Mesenchymal stem cell (in vitro differentiated cells and primary cell): Measurements from ENCODE around the gene LARGE2.

Experiments
- DNase-seq: peaks from one replicate; pipeline ENCODE4 v3.0.0-alpha.2; 2013
- H2AFZ ChIP-seq: one replicate; pipeline ENCODE4 v1.6.1; 2013; ENCODE audit warnings: low read depth, mild to moderate bottlenecking, control low read depth, inconsistent platforms, low read length, moderate library complexity
- H2AK5ac ChIP-seq: 2 replicates; pipeline ENCODE4 v1.6.1; 2013; ENCODE audit warnings: low read length, moderate library complexity, mild to moderate bottlenecking, inconsistent platforms; ENCODE audit not compliant: severe bottlenecking
- H2BK120ac ChIP-seq: one replicate; pipeline ENCODE4 v1.6.1; 2013; ENCODE audit warnings: low read depth, mild to moderate bottlenecking, inconsistent platforms, low read length, moderate library complexity
- H2BK12ac ChIP-seq, 2 experiments: one replicate each; pipeline ENCODE4 v1.6.1; 2013; ENCODE audit warnings: inconsistent platforms in 2 of 2, low read length in 2 of 2, mild to moderate bottlenecking in 2 of 2, moderate library complexity in 2 of 2, control low read depth in 1 of 2
- H2BK15ac ChIP-seq: one replicate; pipeline ENCODE4 v1.6.1; 2013; ENCODE audit warnings: mild to moderate bottlenecking, low read depth, inconsistent platforms; ENCODE audit not compliant: poor library complexity, severe bottlenecking
- H2BK5ac ChIP-seq: 2 replicates; pipeline ENCODE4 v1.6.1; 2013; ENCODE audit warnings: low read depth, mild to moderate bottlenecking, low read length, control low read depth, inconsistent platforms; ENCODE audit not compliant: poor library complexity, severe bottlenecking
- H3K14ac ChIP-seq, 2 experiments: one replicate each; pipeline ENCODE4 v1.6.1; 2013; ENCODE audit warnings: inconsistent platforms in 2 of 2, low read length in 2 of 2, control low read depth in 1 of 2, mild to moderate bottlenecking in 1 of 2, moderate library complexity in 1 of 2
- H3K18ac ChIP-seq, 2 experiments: one replicate each; pipeline ENCODE4 v1.6.1; 2013; ENCODE audit warnings: inconsistent platforms in 2 of 2, low read length in 2 of 2, control low read depth in 1 of 2, low read depth in 1 of 2, mild to moderate bottlenecking in 1 of 2
- H3K23ac ChIP-seq, 2 experiments: one replicate each; pipeline ENCODE4 v1.6.1; 2013; ENCODE audit warnings: inconsistent platforms in 2 of 2, low read length in 2 of 2, mild to moderate bottlenecking in 2 of 2, moderate library complexity in 2 of 2, control low read depth in 1 of 2
- H3K27ac ChIP-seq: 2 replicates; pipeline ENCODE4 v1.5.1; 2013; ENCODE audit warnings: mild to moderate bottlenecking, moderate library complexity, low read length, control low read depth, inconsistent platforms; ENCODE audit not compliant: poor library complexity, severe bottlenecking
- H3K27me3 ChIP-seq, 2 experiments: 2 replicates each; pipeline versions ENCODE4 v1.6.1 to v1.7.0; 2013; ENCODE audit warnings: low read length in 2 of 2, mild to moderate bottlenecking in 2 of 2, moderate library complexity in 2 of 2, control low read depth in 1 of 2, inconsistent platforms in 1 of 2; ENCODE audit not compliant: control insufficient read depth in 1 of 2, insufficient read depth in 1 of 2
- H3K36me3 ChIP-seq, 2 experiments: 2 replicates each; pipeline versions ENCODE4 v1.6.1 to v1.7.0; 2013; ENCODE audit warnings: low read length in 2 of 2, control low read depth in 1 of 2, inconsistent platforms in 1 of 2, low read depth in 1 of 2, mild to moderate bottlenecking in 1 of 2; ENCODE audit not compliant: insufficient read depth in 2 of 2, control insufficient read depth in 1 of 2
- H3K4ac ChIP-seq, 2 experiments: one replicate each; pipeline ENCODE4 v1.6.1; 2013; ENCODE audit warnings: inconsistent platforms in 2 of 2, low read length in 2 of 2, mild to moderate bottlenecking in 2 of 2, moderate library complexity in 2 of 2, control low read depth in 1 of 2, low read depth in 1 of 2
- H3K4me1 ChIP-seq: 2 replicates; pipeline ENCODE4 v1.6.1; 2013; ENCODE audit warnings: low read depth, low read length, control low read depth; ENCODE audit not compliant: control insufficient read depth, insufficient read depth
- H3K4me2 ChIP-seq: 2 replicates; pipeline ENCODE4 v1.6.1; 2013; ENCODE audit warnings: low read length, mild to moderate bottlenecking, inconsistent platforms; ENCODE audit not compliant: poor library complexity, severe bottlenecking
- H3K4me3 ChIP-seq, 2 experiments: 2 replicates each; pipeline versions ENCODE4 v1.5.1 to v1.7.0; 2013; ENCODE audit warnings: low read length in 2 of 2, mild to moderate bottlenecking in 2 of 2, control low read depth in 1 of 2, low read depth in 1 of 2; ENCODE audit not compliant: insufficient read depth in 1 of 2
- H3K79me1 ChIP-seq: replicated peaks from 2 replicates; pipeline ENCODE4 v1.6.1; 2013; ENCODE audit warnings: mild to moderate bottlenecking, control low read depth, low read length, inconsistent platforms; ENCODE audit not compliant: poor library complexity, severe bottlenecking
- H3K9ac ChIP-seq: 2 replicates; pipeline ENCODE4 v1.7.0; 2013; ENCODE audit warnings: mild to moderate bottlenecking, low read length, moderate library complexity
- H3K9me3 ChIP-seq: 2 replicates; pipeline ENCODE4 v1.7.0; 2013; ENCODE audit warnings: mild to moderate bottlenecking, low read length; ENCODE audit not compliant: control insufficient read depth
- H4K8ac ChIP-seq: one replicate; pipeline ENCODE4 v1.6.1; 2013; ENCODE audit warnings: inconsistent platforms, mild to moderate bottlenecking, low read length, moderate library complexity
- H4K91ac ChIP-seq: one replicate; pipeline ENCODE4 v1.6.1; 2013; ENCODE audit warnings: mild to moderate bottlenecking, low read length, inconsistent platforms
- WGBS: methylation state at CpG from one replicate; pipeline ENCODE4 v1.1.7; 2013; ENCODE audit warnings: mixed read lengths; 5-methylcytosine and 5-hydroxymethylcytosine counted together

The LARGE2 gene

GRCh38 chr11:45921561-45922424, 663 bp upstream of the LARGE2 start:
- H3K4me1 ChIP-seq: peaks cover 28% of the 10 kb centered on the region

GRCh38 chr11:45924036-45924915, 1.8 kb downstream of the LARGE2 start:
- 87% methylated on average over 22 of the region's 22 CpGs for WGBS

More at GRCh38 chr11:45921561-45922424, 663 bp upstream of the LARGE2 start:
- no peak overlapping the region for H2BK12ac ChIP-seq
- no peak overlapping the region for H2AFZ ChIP-seq
- no peak overlapping the region for H2AK5ac ChIP-seq
- H3K23ac ChIP-seq: peak overlapping the region in 1 of 2 experiments; percentile 19
- no peak overlapping the region for H4K91ac ChIP-seq
- H4K8ac ChIP-seq: no peak overlapping the region
- H3K79me1 ChIP-seq: no peaks in the 10 kb centered on the region
- H3K9ac ChIP-seq: no peak overlapping the region
- H3K4ac ChIP-seq: no peak overlapping the region
- no peak overlapping the region for H3K18ac ChIP-seq
- H2BK5ac ChIP-seq: no peak overlapping the region
- peak overlapping the region; percentile 60 for H3K4me2 ChIP-seq
- H3K27me3 ChIP-seq: peaks cover 40 to 43% of the 10 kb centered on the region in 2 experiments
- H3K4me3 ChIP-seq: peak overlapping the region in 1 of 2 experiments; percentile 21
- peaks cover 0 to 9% of the 10 kb centered on the region in 2 experiments for H3K36me3 ChIP-seq
- WGBS: 4% methylated on average over 45 of the region's 54 CpGs
- DNase-seq: no peak
- H3K14ac ChIP-seq: no peak overlapping the region
- no peak overlapping the region for H3K27ac ChIP-seq
- H3K9me3 ChIP-seq: no peaks in the 10 kb centered on the region
- H2BK120ac ChIP-seq: no peak overlapping the region
- H2BK15ac ChIP-seq: no peak overlapping the region

GRCh38 chr11:45924927-45925326, 2.5 kb downstream of the LARGE2 start:
- H3K14ac ChIP-seq: no peak overlapping the region
- peaks cover 0 to 32% of the 10 kb centered on the region in 2 experiments for H3K36me3 ChIP-seq
- H3K4me2 ChIP-seq: no peak overlapping the region
- no peak overlapping the region for H3K23ac ChIP-seq
- H3K79me1 ChIP-seq: no peaks in the 10 kb centered on the region
- H3K9me3 ChIP-seq: no peaks in the 10 kb centered on the region
- no peak overlapping the region for H3K27ac ChIP-seq
- no peak overlapping the region for H3K9ac ChIP-seq
- no peak overlapping the region for H3K4ac ChIP-seq
- H2BK12ac ChIP-seq: no peak overlapping the region
- no peak overlapping the region for H2BK15ac ChIP-seq
- H3K4me1 ChIP-seq: peaks cover 21% of the 10 kb centered on the region
- peaks cover 40 to 50% of the 10 kb centered on the region in 2 experiments for H3K27me3 ChIP-seq
- WGBS: 88% methylated on average over 6 of the region's 6 CpGs
- no peak overlapping the region for H2BK5ac ChIP-seq
- H3K18ac ChIP-seq: no peak overlapping the region
- H2AFZ ChIP-seq: no peak overlapping the region
- no peak overlapping the region for H2BK120ac ChIP-seq
- H3K4me3 ChIP-seq: no peak overlapping the region
- no peak for DNase-seq
- no peak overlapping the region for H4K8ac ChIP-seq
- H2AK5ac ChIP-seq: no peak overlapping the region
- H4K91ac ChIP-seq: no peak overlapping the region

More at GRCh38 chr11:45924036-45924915, 1.8 kb downstream of the LARGE2 start:
- Histone ChIP-seq H3K36me3 (peaks cover 0 to 26% of the 10 kb centered on the region in 2 experiments), H3K4ac (no peak overlapping the region), H4K8ac (no peak overlapping the region), H2BK5ac (no peak overlapping the region), H2BK120ac (no peak overlapping the region), H2AFZ (no peak overlapping the region), H3K9me3 (no peaks in the 10 kb centered on the region), H3K4me2 (no peak overlapping the region), H3K27ac (no peak overlapping the region), H2AK5ac (no peak overlapping the region), H3K4me1 (peaks cover 21% of the 10 kb centered on the region), H3K79me1 (no peaks in the 10 kb centered on the region), H3K14ac (no peak overlapping the region), H3K27me3 (peaks cover 40 to 50% of the 10 kb centered on the region in 2 experiments), H2BK12ac (no peak overlapping the region), H4K91ac (no peak overlapping the region), H3K4me3 (no peak overlapping the region), H3K9ac (no peak overlapping the region), H2BK15ac (peak overlapping the region; percentile 55), H3K23ac (no peak overlapping the region), H3K18ac (no peak overlapping the region)
- DNase-seq: no peak

- Histone ChIP-seq H4K8ac (no peak overlapping the region), H3K27ac (no peak overlapping the region), H3K4ac (no peak overlapping the region), H3K18ac (no peak overlapping the region), H3K27me3 (peaks cover 36 to 50% of the 10 kb centered on the region in 2 experiments), H3K4me2 (no peak overlapping the region), H2BK12ac (no peak overlapping the region), H3K9me3 (no peaks in the 10 kb centered on the region), H3K79me1 (peaks cover 2% of the 10 kb centered on the region), H2BK15ac (no peak overlapping the region), H3K4me3 (no peak overlapping the region), H2BK120ac (no peak overlapping the region), H2AK5ac (no peak overlapping the region), H3K9ac (no peak overlapping the region), H3K14ac (no peak overlapping the region), H3K36me3 (peaks cover 0 to 38% of the 10 kb centered on the region in 2 experiments), H3K4me1 (peaks cover 23% of the 10 kb centered on the region), H4K91ac (no peak overlapping the region), H3K23ac (no peak overlapping the region), H2BK5ac (no peak overlapping the region), H2AFZ (no peak overlapping the region)
- 79% methylated on average over 2 of the region's 3 CpGs for WGBS
- DNase-seq: no peak
These were observed 3.1 kb downstream of the LARGE2 start for GRCh38 chr11:45925550-45925949.
